ENCODE results near the gene OR5W2. TPM values are rescaled to one million over a fixed set of nuclear protein-coding genes. Genes with fewer than 3 reads are reported as not detected.
"Not testable (repeated sequence)": the region's sequence is repeated elsewhere in the genome, so short reads cannot be mapped to it uniquely, and the experiment has no call there.

The OR5W2 gene
- total and polyA plus RNA-seq, 10 of the 15 experiments (the other 5 are each of a cell fraction or from before 2014, with no cell fraction given), result not detected

DNA sequence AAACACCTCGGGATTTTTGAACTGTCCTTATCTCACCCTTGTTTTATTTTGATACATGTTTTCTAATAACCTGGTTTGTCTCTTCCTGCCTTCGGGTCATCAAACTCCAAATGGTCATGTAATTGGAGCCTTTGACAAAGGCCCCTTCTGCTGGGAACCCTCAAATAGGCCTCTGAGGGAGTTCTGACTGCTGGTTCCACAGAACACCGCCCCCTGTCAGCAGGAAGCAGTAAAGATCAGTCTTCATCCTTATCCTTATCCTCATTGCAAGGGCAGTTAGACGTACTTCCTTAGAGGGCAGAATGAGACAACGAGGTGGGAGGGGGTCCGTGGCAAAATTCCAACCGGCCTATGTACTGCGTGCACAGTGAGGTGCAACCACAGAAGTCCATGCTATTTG lies 19.2 kb downstream of the OR5W2 start:
- in situ Hi-C loops (cut with MboI), result no loop called here
- no peaks in the 10 kb centered on the region for H3K36me3 ChIP-seq (ENCODE audit: control insufficient read depth in 2 of 2, insufficient read depth in 2 of 2, low read length in 1 of 2)
- no peaks in the 10 kb centered on the region for H4K20me1 ChIP-seq (ENCODE audit: control insufficient read depth, insufficient read depth)
- no peak overlapping the region for H2AFZ ChIP-seq (ENCODE audit: control insufficient read depth, low read depth, low read length)
- ChIA-PET RAD21 (ENCODE audit: unreplicated experiment) (no interaction called here), CTCF (no interaction called here), POLR2A (no interaction called here), SMC1A (ENCODE audit: uncharacterized antibody, unreplicated experiment) (no interaction called here)
- H3K4me3 ChIP-seq, result no peak overlapping the region
- no peaks in the 10 kb centered on the region for H3K79me2 ChIP-seq (ENCODE audit: control insufficient read depth, insufficient read depth, low read length)
- 45% methylated on average over 8 of the region's 8 CpGs for WGBS (ENCODE audit: insufficient coverage, insufficient replicate concordance, low lambda C conversion rate, missing lambda C conversion rate)
- H3K27me3 ChIP-seq (replicated peaks in 1 of 2; ENCODE audit: control insufficient read depth in 2 of 2, insufficient read depth in 2 of 2, low read length in 1 of 2), result no peaks in the 10 kb centered on the region
- intact Hi-C loops (cut with micrococcal nuclease; ENCODE audit: unreplicated experiment), result loop anchor here (10.0 kb wide), 1 partner anchor 50 kb away; no protein-coding TSS in a partner anchor
- TF ChIP-seq NFYA (IDR thresholded peaks at IDR 0.05; ENCODE audit: borderline replicate concordance, low read depth, low read length), result no peak
- TF ChIP-seq BHLHE40 (IDR thresholded peaks at IDR 0.05; ENCODE audit: borderline replicate concordance in 1 of 2, low read depth in 2 of 2, low read length in 1 of 2), result no peak
- TF ChIP-seq WRNIP1 (IDR thresholded peaks at IDR 0.05; ENCODE audit: borderline replicate concordance, low read depth, low read length), result no peak
- TF ChIP-seq ZNF622 (IDR thresholded peaks at IDR 0.05), result no peak
- TF ChIP-seq ZNF274 (IDR thresholded peaks at IDR 0.05; ENCODE audit: insufficient read depth, insufficient read length), result no peak
- TF ChIP-seq MXI1 (IDR thresholded peaks at IDR 0.05; ENCODE audit: low read depth, low read length), result no peak
- no peak for TF ChIP-seq FOS (IDR thresholded peaks at IDR 0.05; ENCODE audit: borderline replicate concordance, extremely low read depth, insufficient read length)
- no peak for TF ChIP-seq NFYB (IDR thresholded peaks at IDR 0.05; ENCODE audit: insufficient read depth, low read depth, low read length)
- TF ChIP-seq NBN (IDR thresholded peaks at IDR 0.05), result no peak
- TF ChIP-seq PAX8 (IDR thresholded peaks at IDR 0.05), result no peak
- no peak for TF ChIP-seq ZNF207 (IDR thresholded peaks at IDR 0.05; ENCODE audit: borderline replicate concordance)
- no peak overlapping the region for H3K9ac ChIP-seq (ENCODE audit: control insufficient read depth, insufficient read depth, low read length)
- FAIRE-seq, result no peak
- H3K27ac ChIP-seq (ENCODE audit: control insufficient read depth, insufficient read depth), result no peak overlapping the region
- DNase-seq (ENCODE audit: low read depth, low spot score), result no peak
- ATAC-seq, result no peak
- no peak overlapping the region for H3K4me2 ChIP-seq (ENCODE audit: control insufficient read depth, insufficient read depth)
- no TSS peak for BruUV-seq (replicated peaks)
- no peaks in the 10 kb centered on the region for H3K4me1 ChIP-seq (ENCODE audit: control insufficient read depth, insufficient read depth, low read length)
- no peaks in the 10 kb centered on the region for H3K9me3 ChIP-seq (replicated peaks; ENCODE audit: control insufficient read depth, insufficient read depth, low read length)

DNA sequence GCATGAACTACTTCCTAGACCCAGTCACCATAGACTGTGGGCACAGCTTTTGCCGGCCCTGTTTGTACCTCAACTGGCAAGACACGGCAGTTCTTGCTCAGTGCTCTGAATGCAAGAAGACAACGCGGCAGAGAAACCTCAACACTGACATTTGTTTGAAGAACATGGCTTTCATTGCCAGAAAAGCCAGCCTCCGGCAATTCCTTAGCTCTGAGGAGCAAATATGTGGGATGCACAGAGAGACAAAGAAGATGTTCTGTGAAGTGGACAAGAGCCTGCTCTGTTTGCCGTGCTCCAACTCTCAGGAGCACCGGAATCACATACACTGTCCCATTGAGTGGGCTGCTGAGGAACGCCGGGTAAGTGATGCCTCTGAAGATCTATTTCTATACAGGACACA lies 28.9 kb downstream of the OR5W2 start:
- RAD21 ChIA-PET (ENCODE audit: unreplicated experiment); ATAC-seq; H2AFZ ChIP-seq (ENCODE audit: control insufficient read depth, low read depth, low read length); H3K4me1 ChIP-seq (ENCODE audit: control insufficient read depth, insufficient read depth, low read length); intact Hi-C loops (cut with micrococcal nuclease; ENCODE audit: unreplicated experiment); H3K27ac ChIP-seq (ENCODE audit: control insufficient read depth, insufficient read depth); in situ Hi-C loops (cut with MboI); H4K20me1 ChIP-seq (ENCODE audit: control insufficient read depth, insufficient read depth); H3K27me3 ChIP-seq (replicated peaks in 1 of 2; ENCODE audit: control insufficient read depth in 2 of 2, insufficient read depth in 2 of 2, low read length in 1 of 2); DNase-seq (ENCODE audit: low read depth, low spot score); H3K9me3 ChIP-seq (replicated peaks; ENCODE audit: control insufficient read depth, insufficient read depth, low read length); H3K4me2 ChIP-seq (ENCODE audit: control insufficient read depth, insufficient read depth); H3K36me3 ChIP-seq (ENCODE audit: control insufficient read depth in 2 of 2, insufficient read depth in 2 of 2, low read length in 1 of 2); POLR2A ChIA-PET; FAIRE-seq; H3K79me2 ChIP-seq (ENCODE audit: control insufficient read depth, insufficient read depth, low read length); H3K4me3 ChIP-seq; SMC1A ChIA-PET (ENCODE audit: uncharacterized antibody, unreplicated experiment); H3K9ac ChIP-seq (ENCODE audit: control insufficient read depth, insufficient read depth, low read length); CTCF ChIA-PET; BruUV-seq (replicated peaks): not testable (repeated sequence)
- WGBS (ENCODE audit: insufficient coverage, insufficient replicate concordance, low lambda C conversion rate, missing lambda C conversion rate), result 48% methylated on average over 9 of the region's 9 CpGs

DNA sequence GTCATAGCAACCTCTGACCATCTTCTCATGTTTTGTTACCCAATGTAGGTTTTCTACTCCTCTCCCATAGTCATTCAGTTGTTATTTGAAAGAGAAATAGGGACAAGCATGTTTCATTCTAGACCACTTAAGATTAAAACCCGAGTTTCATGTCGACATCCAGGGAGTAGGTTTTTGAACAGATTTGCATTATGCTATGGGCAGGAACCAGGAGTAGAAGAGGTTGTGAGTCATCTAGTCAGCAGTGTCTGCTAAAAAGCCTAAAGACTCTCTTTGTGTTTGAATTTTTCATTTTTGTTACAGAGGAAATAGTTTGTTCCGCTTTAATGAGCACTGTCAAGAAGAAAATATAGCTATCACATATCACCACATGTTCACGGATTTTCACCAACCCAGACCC lies 29.4 kb downstream of the OR5W2 start:
- SMC1A ChIA-PET (ENCODE audit: uncharacterized antibody, unreplicated experiment); POLR2A ChIA-PET; H3K79me2 ChIP-seq (ENCODE audit: control insufficient read depth, insufficient read depth, low read length); H3K36me3 ChIP-seq (ENCODE audit: control insufficient read depth in 2 of 2, insufficient read depth in 2 of 2, low read length in 1 of 2); H4K20me1 ChIP-seq (ENCODE audit: control insufficient read depth, insufficient read depth); FAIRE-seq; in situ Hi-C loops (cut with MboI); H3K9ac ChIP-seq (ENCODE audit: control insufficient read depth, insufficient read depth, low read length); intact Hi-C loops (cut with micrococcal nuclease; ENCODE audit: unreplicated experiment); RAD21 ChIA-PET (ENCODE audit: unreplicated experiment); H3K9me3 ChIP-seq (replicated peaks; ENCODE audit: control insufficient read depth, insufficient read depth, low read length); DNase-seq (ENCODE audit: low read depth, low spot score); ATAC-seq; H3K4me3 ChIP-seq; H3K4me2 ChIP-seq (ENCODE audit: control insufficient read depth, insufficient read depth); H3K27ac ChIP-seq (ENCODE audit: control insufficient read depth, insufficient read depth); H3K27me3 ChIP-seq (replicated peaks in 1 of 2; ENCODE audit: control insufficient read depth in 2 of 2, insufficient read depth in 2 of 2, low read length in 1 of 2); H2AFZ ChIP-seq (ENCODE audit: control insufficient read depth, low read depth, low read length); BruUV-seq (replicated peaks); H3K4me1 ChIP-seq (ENCODE audit: control insufficient read depth, insufficient read depth, low read length); CTCF ChIA-PET: not testable (repeated sequence)
- 23% methylated on average over 4 of the region's 4 CpGs for WGBS (ENCODE audit: insufficient coverage, insufficient replicate concordance, low lambda C conversion rate, missing lambda C conversion rate)

Data from GM12878 (cell line).